ENCODE results near the gene RPS6KA5. TPM values are rescaled to one million over a fixed set of nuclear protein-coding genes. Genes with fewer than 3 reads are reported as not detected.
"Not testable (repeated sequence)": the region's sequence is repeated elsewhere in the genome, so short reads cannot be mapped to it uniquely, and the experiment has no call there.

RPS6KA5 gene
- total RNA-seq, 1 experiment from 2014 or later = 2.6 TPM

DNA sequence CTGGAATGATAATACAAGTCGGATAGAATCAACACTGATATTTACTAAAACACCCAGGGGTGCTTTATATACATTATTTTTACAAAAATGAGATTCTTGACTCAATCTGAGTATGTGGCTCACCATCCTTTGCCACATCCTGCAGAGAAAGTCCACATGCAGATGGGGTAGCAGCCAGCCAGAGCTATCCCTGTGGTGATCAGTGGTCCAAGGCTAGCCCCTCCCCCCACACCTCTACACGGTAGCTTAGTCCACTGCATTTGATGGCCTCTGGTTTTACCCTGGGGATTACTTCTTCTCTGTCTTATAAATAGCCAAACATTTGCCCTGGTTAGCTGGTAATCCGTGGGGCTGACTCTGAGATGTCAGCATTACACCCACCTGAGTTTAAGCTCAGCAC lies 216.1 kb downstream of the RPS6KA5 start:
- H3K27ac ChIP-seq (ENCODE audit: low read length) = no peak overlapping the region
- no peaks in the 10 kb centered on the region for H3K36me3 ChIP-seq (ENCODE audit: control insufficient read depth, insufficient read depth, low read length)
- intact Hi-C loops (cut with micrococcal nuclease; ENCODE audit: unreplicated experiment) = no loop called here
- no peaks in the 10 kb centered on the region for H3K27me3 ChIP-seq (ENCODE audit: control insufficient read depth, insufficient read depth, low read length)
- in situ Hi-C loops (cut with HindIII; ENCODE audit: low pct_unique_long_range_greater_than_20kb, low sequenced_read_pairs) = no loop called here
- DNase-seq (ENCODE audit: low read depth, low spot score) (no peak), ATAC-seq (no peak)
- no peak overlapping the region for H3K4me3 ChIP-seq (ENCODE audit: low read depth in 2 of 2, low read length in 2 of 2)
- ChIA-PET POLR2A (no interaction called here), CTCF (no interaction called here)
- H3K4me1 ChIP-seq (ENCODE audit: control insufficient read depth, insufficient read depth, low read length) = no peaks in the 10 kb centered on the region
- no TSS peak for BruUV-seq (replicated peaks)
- no peaks in the 10 kb centered on the region for H3K9me3 ChIP-seq (ENCODE audit: control insufficient read depth, insufficient read depth, low read depth, low read length)
- TF ChIP-seq TCF7L2 (IDR thresholded peaks at IDR 0.05; ENCODE audit: low read depth, low read length) (no peak), POLR2AphosphoS5 (IDR thresholded peaks at IDR 0.05; ENCODE audit: low read depth, low read length) (no peak), SIN3A (IDR thresholded peaks at IDR 0.05; ENCODE audit: borderline replicate concordance, insufficient read depth, low read depth, low read length) (no peak)
- TF ChIP-seq, protein P1, sequence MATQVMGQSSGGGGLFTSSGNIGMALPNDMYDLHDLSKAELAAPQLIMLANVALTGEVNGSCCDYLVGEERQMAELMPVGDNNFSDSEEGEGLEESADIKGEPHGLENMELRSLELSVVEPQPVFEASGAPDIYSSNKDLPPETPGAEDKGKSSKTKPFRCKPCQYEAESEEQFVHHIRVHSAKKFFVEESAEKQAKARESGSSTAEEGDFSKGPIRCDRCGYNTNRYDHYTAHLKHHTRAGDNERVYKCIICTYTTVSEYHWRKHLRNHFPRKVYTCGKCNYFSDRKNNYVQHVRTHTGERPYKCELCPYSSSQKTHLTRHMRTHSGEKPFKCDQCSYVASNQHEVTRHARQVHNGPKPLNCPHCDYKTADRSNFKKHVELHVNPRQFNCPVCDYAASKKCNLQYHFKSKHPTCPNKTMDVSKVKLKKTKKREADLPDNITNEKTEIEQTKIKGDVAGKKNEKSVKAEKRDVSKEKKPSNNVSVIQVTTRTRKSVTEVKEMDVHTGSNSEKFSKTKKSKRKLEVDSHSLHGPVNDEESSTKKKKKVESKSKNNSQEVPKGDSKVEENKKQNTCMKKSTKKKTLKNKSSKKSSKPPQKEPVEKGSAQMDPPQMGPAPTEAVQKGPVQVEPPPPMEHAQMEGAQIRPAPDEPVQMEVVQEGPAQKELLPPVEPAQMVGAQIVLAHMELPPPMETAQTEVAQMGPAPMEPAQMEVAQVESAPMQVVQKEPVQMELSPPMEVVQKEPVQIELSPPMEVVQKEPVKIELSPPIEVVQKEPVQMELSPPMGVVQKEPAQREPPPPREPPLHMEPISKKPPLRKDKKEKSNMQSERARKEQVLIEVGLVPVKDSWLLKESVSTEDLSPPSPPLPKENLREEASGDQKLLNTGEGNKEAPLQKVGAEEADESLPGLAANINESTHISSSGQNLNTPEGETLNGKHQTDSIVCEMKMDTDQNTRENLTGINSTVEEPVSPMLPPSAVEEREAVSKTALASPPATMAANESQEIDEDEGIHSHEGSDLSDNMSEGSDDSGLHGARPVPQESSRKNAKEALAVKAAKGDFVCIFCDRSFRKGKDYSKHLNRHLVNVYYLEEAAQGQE (IDR thresholded peaks at IDR 0.05; ENCODE audit: insufficient read depth in 1 of 2, low read depth in 2 of 2, low read length in 1 of 2) = no peak
- TF ChIP-seq, protein P2, sequence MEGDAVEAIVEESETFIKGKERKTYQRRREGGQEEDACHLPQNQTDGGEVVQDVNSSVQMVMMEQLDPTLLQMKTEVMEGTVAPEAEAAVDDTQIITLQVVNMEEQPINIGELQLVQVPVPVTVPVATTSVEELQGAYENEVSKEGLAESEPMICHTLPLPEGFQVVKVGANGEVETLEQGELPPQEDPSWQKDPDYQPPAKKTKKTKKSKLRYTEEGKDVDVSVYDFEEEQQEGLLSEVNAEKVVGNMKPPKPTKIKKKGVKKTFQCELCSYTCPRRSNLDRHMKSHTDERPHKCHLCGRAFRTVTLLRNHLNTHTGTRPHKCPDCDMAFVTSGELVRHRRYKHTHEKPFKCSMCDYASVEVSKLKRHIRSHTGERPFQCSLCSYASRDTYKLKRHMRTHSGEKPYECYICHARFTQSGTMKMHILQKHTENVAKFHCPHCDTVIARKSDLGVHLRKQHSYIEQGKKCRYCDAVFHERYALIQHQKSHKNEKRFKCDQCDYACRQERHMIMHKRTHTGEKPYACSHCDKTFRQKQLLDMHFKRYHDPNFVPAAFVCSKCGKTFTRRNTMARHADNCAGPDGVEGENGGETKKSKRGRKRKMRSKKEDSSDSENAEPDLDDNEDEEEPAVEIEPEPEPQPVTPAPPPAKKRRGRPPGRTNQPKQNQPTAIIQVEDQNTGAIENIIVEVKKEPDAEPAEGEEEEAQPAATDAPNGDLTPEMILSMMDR (IDR thresholded peaks at IDR 0.05) = no peak

DNA sequence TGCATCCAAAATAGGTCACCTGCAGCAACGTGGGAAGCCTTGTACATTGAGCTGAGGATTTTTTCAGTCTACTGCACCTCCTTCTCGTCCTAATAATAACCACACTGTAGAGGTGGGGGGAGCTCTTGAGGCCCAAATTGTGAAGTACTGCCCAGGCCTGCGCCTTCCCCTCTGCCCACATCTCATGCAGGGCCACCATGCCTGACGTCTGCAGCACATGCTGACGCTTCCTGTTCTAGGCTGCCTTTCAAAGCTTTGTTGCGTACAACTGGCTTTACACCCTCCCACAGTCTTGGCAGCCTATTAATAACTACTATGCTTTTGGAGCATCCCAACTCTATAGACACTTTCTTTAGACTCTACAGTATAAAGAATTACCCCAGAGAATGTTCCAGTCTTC lies 217.7 kb downstream of the RPS6KA5 start:
- no peak for DNase-seq (ENCODE audit: low read depth, low spot score)
- no peak for ATAC-seq
- TF ChIP-seq, protein P1 (IDR thresholded peaks at IDR 0.05; ENCODE audit: insufficient read depth in 1 of 2, low read depth in 2 of 2, low read length in 1 of 2) = no peak
- TF ChIP-seq SIN3A (IDR thresholded peaks at IDR 0.05; ENCODE audit: borderline replicate concordance, insufficient read depth, low read depth, low read length) (no peak), TCF7L2 (IDR thresholded peaks at IDR 0.05; ENCODE audit: low read depth, low read length) (no peak), POLR2AphosphoS5 (IDR thresholded peaks at IDR 0.05; ENCODE audit: low read depth, low read length) (no peak)
- TF ChIP-seq, protein P2 (IDR thresholded peaks at IDR 0.05) = no peak
- Histone ChIP-seq H3K4me1 (ENCODE audit: control insufficient read depth, insufficient read depth, low read length) (no peaks in the 10 kb centered on the region), H3K36me3 (ENCODE audit: control insufficient read depth, insufficient read depth, low read length) (no peaks in the 10 kb centered on the region), H3K27ac (ENCODE audit: low read length) (no peak overlapping the region), H3K4me3 (ENCODE audit: low read depth in 2 of 2, low read length in 2 of 2) (no peak overlapping the region), H3K27me3 (ENCODE audit: control insufficient read depth, insufficient read depth, low read length) (no peaks in the 10 kb centered on the region), H3K9me3 (ENCODE audit: control insufficient read depth, insufficient read depth, low read depth, low read length) (no peaks in the 10 kb centered on the region)
- CTCF ChIA-PET = no interaction called here
- in situ Hi-C loops (cut with HindIII; ENCODE audit: low pct_unique_long_range_greater_than_20kb, low sequenced_read_pairs) (no loop called here), intact Hi-C loops (cut with micrococcal nuclease; ENCODE audit: unreplicated experiment) (no loop called here)
- POLR2A ChIA-PET = no interaction called here
- no TSS peak for BruUV-seq (replicated peaks)

DNA sequence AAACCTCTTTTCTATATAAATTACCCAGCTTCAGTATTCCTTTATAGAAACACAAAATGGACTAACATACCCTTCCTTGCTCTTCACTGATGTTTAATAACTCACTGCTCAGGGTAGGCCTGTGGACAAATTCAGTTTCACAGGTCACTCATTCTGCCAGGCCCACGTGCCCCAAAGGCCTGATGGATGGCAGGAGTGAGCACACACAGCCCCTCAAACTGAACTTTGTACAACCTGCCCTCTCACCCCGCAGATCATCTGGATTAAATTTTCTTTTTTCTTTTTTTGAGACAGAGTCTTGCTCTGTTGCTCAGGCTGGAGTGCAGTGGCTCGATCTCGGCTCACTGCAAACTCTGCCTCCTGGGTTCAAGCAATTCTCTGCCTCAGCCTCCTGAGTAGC lies 219.8 kb downstream of the RPS6KA5 start:
- H3K27me3 ChIP-seq (ENCODE audit: control insufficient read depth, insufficient read depth, low read length); in situ Hi-C loops (cut with HindIII; ENCODE audit: low pct_unique_long_range_greater_than_20kb, low sequenced_read_pairs); H3K27ac ChIP-seq (ENCODE audit: low read length); BruUV-seq (replicated peaks); DNase-seq (ENCODE audit: low read depth, low spot score); H3K4me3 ChIP-seq (ENCODE audit: low read depth in 2 of 2, low read length in 2 of 2); intact Hi-C loops (cut with micrococcal nuclease; ENCODE audit: unreplicated experiment); H3K36me3 ChIP-seq (ENCODE audit: control insufficient read depth, insufficient read depth, low read length); ATAC-seq; CTCF ChIA-PET; POLR2A ChIA-PET; H3K4me1 ChIP-seq (ENCODE audit: control insufficient read depth, insufficient read depth, low read length); H3K9me3 ChIP-seq (ENCODE audit: control insufficient read depth, insufficient read depth, low read depth, low read length): not testable (repeated sequence)
